Breast epithelium (tissue), 3 donors: ENCODE measurements around the gene VGLL4.

Experiments used
- CTCF ChIP-seq, 3 donors: fragments of 450-650 bp; IDR thresholded peaks; one replicate each; pipeline ENCODE4 v1.5.1; 2016 to 2017; ENCODE audit warnings: antibody characterized with exemption in 3 of 3, mild to moderate bottlenecking in 3 of 3, moderate library complexity in 3 of 3
- POLR2A ChIP-seq: fragments of 450-650 bp; IDR thresholded peaks from one replicate; pipeline ENCODE4 v1.6.1; 2016; ENCODE audit warnings: antibody characterized with exemption, mild to moderate bottlenecking, moderate library complexity
- POLR2AphosphoS5 ChIP-seq, 3 donors: sonication (generic); formaldehyde crosslinking; IDR thresholded peaks; one replicate each; pipeline ENCODE4 v1.6.1; 2017; ENCODE audit warnings: antibody characterized with exemption in 3 of 3

GRCh38 chr3:11565492-11565891 is 78.2 kb downstream of the VGLL4 start:
- TF ChIP-seq CTCF (IDR thresholded peaks at IDR 0.05) (no peak), POLR2AphosphoS5 (IDR thresholded peaks at IDR 0.05) (no peak), POLR2A (no peak)
